Measurements from ENCODE around the gene WDR64. TPM values are rescaled to one million over a fixed set of nuclear protein-coding genes. Genes with fewer than 3 reads are reported as not detected.

The WDR64 gene
- polyA plus RNA-seq, 1 donor (not counting 4 experiments of a cell fraction or from before 2014, with no cell fraction given), result not detected

GRCh38 chr1:241635556-241636152, 16.4 kb upstream of the WDR64 start:
- Histone ChIP-seq H3K9ac (ENCODE audit: control insufficient read depth, extremely low read depth, insufficient read depth, low read length) (no peak overlapping the region), H3K4me3 (ENCODE audit: control insufficient read depth in 2 of 3, extremely low read depth in 1 of 3, insufficient read depth in 2 of 3, low read depth in 1 of 3, low read length in 3 of 3) (no peak overlapping the region), H3K79me2 (ENCODE audit: control insufficient read depth, insufficient read depth, low read length) (peaks cover 68% of the 10 kb centered on the region), H3K4me1 (ENCODE audit: control insufficient read depth, extremely low read depth, insufficient read depth, low read length) (peaks cover 12% of the 10 kb centered on the region), H3K27me3 (ENCODE audit: control insufficient read depth, extremely low read depth, insufficient read depth, low read length) (no peaks in the 10 kb centered on the region), H3K27ac (ENCODE audit: control insufficient read depth, insufficient read depth, low read length) (no peak overlapping the region), H3K9me1 (ENCODE audit: control insufficient read depth, extremely low read depth, insufficient read depth, low read length) (no peaks in the 10 kb centered on the region), H3K4me2 (ENCODE audit: control insufficient read depth, extremely low read depth, insufficient read depth, low read depth, low read length) (no peak overlapping the region), H2AFZ (ENCODE audit: control insufficient read depth, low read length) (no peak overlapping the region), H3K36me3 (ENCODE audit: control insufficient read depth in 2 of 2, extremely low read depth in 1 of 2, insufficient read depth in 2 of 2, low read length in 2 of 2) (peaks cover 1 to 15% of the 10 kb centered on the region in 2 experiments), H4K20me1 (ENCODE audit: control insufficient read depth, extremely low read depth, insufficient read depth, low read length) (no peaks in the 10 kb centered on the region), H3K9me3 (ENCODE audit: control insufficient read depth, low read depth, low read length) (no peaks in the 10 kb centered on the region)
- TF ChIP-seq EZH2 (IDR thresholded peaks at IDR 0.05; ENCODE audit: low read length) (no peak), CTCF (optimal IDR thresholded peaks at IDR 0.05 in 1 of 3, IDR thresholded peaks at IDR 0.05 in 1 of 3, conservative IDR thresholded peaks at IDR 0.05 in 1 of 3; ENCODE audit: extremely low read depth in 1 of 3, insufficient read depth in 2 of 3, low read length in 3 of 3) (no peak)
- dilution Hi-C loops (cut with MboI; ENCODE audit: extremely low pct_ligation_motif_present, low sequenced_read_pairs), result no loop called here
- FAIRE-seq (no peak), DNase-seq (ENCODE audit: low read depth, low spot score) (no peak)

GRCh38 chr1:241636291-241636690, 15.8 kb upstream of the WDR64 start:
- Histone ChIP-seq H3K79me2 (ENCODE audit: control insufficient read depth, insufficient read depth, low read length) (peaks cover 68% of the 10 kb centered on the region), H3K36me3 (ENCODE audit: control insufficient read depth in 2 of 2, extremely low read depth in 1 of 2, insufficient read depth in 2 of 2, low read length in 2 of 2) (peaks cover 1 to 15% of the 10 kb centered on the region in 2 experiments), H3K27me3 (ENCODE audit: control insufficient read depth, extremely low read depth, insufficient read depth, low read length) (no peaks in the 10 kb centered on the region), H3K9ac (ENCODE audit: control insufficient read depth, extremely low read depth, insufficient read depth, low read length) (no peak overlapping the region), H3K9me3 (ENCODE audit: control insufficient read depth, low read depth, low read length) (no peaks in the 10 kb centered on the region), H3K9me1 (ENCODE audit: control insufficient read depth, extremely low read depth, insufficient read depth, low read length) (no peaks in the 10 kb centered on the region), H3K4me3 (ENCODE audit: control insufficient read depth in 2 of 3, extremely low read depth in 1 of 3, insufficient read depth in 2 of 3, low read depth in 1 of 3, low read length in 3 of 3) (no peak overlapping the region), H3K4me2 (ENCODE audit: control insufficient read depth, extremely low read depth, insufficient read depth, low read depth, low read length) (no peak overlapping the region), H2AFZ (ENCODE audit: control insufficient read depth, low read length) (no peak overlapping the region), H4K20me1 (ENCODE audit: control insufficient read depth, extremely low read depth, insufficient read depth, low read length) (no peaks in the 10 kb centered on the region), H3K4me1 (ENCODE audit: control insufficient read depth, extremely low read depth, insufficient read depth, low read length) (peaks cover 18% of the 10 kb centered on the region), H3K27ac (ENCODE audit: control insufficient read depth, insufficient read depth, low read length) (no peak overlapping the region)
- TF ChIP-seq CTCF (optimal IDR thresholded peaks at IDR 0.05 in 1 of 3, IDR thresholded peaks at IDR 0.05 in 1 of 3, conservative IDR thresholded peaks at IDR 0.05 in 1 of 3; ENCODE audit: extremely low read depth in 1 of 3, insufficient read depth in 2 of 3, low read length in 3 of 3) (no peak), EZH2 (IDR thresholded peaks at IDR 0.05; ENCODE audit: low read length) (no peak)
- dilution Hi-C loops (cut with MboI; ENCODE audit: extremely low pct_ligation_motif_present, low sequenced_read_pairs), result no loop called here
- FAIRE-seq (no peak), DNase-seq (ENCODE audit: low read depth, low spot score) (no peak)
